Epithelial cell of esophagus (primary cell): ENCODE results near the gene DPPA3.
"Not testable (repeated sequence)": the region's sequence is repeated elsewhere in the genome, so short reads cannot be mapped to it uniquely, and the experiment has no call there.

ENCODE experiments used
- DNase-seq: peaks from one replicate; pipeline ENCODE4 v3.0.0; 2010; ENCODE audit warnings: low read depth
- H3K4me3 ChIP-seq: 2 replicates; pipeline ENCODE4 v1.5.1; 2011; ENCODE audit warnings: mild to moderate bottlenecking, low read length, control low read depth
- TF ChIP-seq, protein P1 (sequence below): IDR thresholded peaks from 2 replicates; pipeline ENCODE4 v1.5.1; 2011; ENCODE audit warnings: low read depth, mild to moderate bottlenecking, low read length, control low read depth, inconsistent platforms; ENCODE audit not compliant: insufficient read depth; ENCODE audit errors: missing control alignments

The DPPA3 gene

DNA sequence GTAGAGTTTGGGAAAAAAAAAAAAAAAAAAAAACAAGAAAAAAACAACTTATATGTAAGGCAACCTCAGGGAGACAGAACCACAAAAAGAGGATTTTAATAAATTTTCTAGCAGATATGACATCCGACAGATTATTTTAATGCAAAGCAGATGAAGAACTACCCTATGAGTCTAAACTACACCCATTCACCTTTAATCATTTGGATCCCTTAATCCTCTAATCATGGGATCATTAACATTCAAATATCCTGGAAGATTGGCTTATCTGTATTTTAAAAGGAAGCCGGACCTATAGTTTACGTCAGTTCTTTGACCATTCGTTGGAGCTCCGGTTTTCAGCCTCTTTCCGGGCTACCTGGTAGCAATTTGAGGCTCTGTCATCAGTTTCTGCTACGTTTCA lies at the start of gene DPPA3:
DPPA3 (plus strand) TSS at position 301 of the 400 bp plus-strand sequence. CDS start 138 bp downstream, outside the sequence.
- TF ChIP-seq, protein P1, sequence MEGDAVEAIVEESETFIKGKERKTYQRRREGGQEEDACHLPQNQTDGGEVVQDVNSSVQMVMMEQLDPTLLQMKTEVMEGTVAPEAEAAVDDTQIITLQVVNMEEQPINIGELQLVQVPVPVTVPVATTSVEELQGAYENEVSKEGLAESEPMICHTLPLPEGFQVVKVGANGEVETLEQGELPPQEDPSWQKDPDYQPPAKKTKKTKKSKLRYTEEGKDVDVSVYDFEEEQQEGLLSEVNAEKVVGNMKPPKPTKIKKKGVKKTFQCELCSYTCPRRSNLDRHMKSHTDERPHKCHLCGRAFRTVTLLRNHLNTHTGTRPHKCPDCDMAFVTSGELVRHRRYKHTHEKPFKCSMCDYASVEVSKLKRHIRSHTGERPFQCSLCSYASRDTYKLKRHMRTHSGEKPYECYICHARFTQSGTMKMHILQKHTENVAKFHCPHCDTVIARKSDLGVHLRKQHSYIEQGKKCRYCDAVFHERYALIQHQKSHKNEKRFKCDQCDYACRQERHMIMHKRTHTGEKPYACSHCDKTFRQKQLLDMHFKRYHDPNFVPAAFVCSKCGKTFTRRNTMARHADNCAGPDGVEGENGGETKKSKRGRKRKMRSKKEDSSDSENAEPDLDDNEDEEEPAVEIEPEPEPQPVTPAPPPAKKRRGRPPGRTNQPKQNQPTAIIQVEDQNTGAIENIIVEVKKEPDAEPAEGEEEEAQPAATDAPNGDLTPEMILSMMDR: no peak
- no peak within 1 kb of the TSS for H3K4me3 ChIP-seq
- DNase-seq: no peak

DNA sequence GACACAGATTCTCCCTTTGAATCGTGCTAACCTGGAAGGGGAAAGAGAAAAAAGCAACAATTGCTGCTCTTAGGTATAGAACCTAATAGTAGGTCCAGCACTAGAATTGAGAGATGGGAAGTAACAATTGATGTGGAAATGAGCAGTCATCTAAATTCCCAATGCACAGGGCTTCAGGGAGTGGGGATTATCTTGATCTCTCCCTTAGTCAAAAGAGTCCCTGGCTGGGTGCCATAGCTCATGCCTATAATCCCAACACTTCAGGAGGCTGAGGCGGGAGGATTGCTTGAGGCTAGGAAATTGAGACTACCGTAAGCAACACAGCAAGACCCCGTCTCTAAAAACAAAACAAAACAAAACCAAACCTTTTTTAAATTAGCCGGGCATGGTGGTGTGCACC lies 49.5 kb upstream of the DPPA3 start:
- TF ChIP-seq, protein P1: no peak
- no peak for DNase-seq
- no peak overlapping the region for H3K4me3 ChIP-seq

DNA sequence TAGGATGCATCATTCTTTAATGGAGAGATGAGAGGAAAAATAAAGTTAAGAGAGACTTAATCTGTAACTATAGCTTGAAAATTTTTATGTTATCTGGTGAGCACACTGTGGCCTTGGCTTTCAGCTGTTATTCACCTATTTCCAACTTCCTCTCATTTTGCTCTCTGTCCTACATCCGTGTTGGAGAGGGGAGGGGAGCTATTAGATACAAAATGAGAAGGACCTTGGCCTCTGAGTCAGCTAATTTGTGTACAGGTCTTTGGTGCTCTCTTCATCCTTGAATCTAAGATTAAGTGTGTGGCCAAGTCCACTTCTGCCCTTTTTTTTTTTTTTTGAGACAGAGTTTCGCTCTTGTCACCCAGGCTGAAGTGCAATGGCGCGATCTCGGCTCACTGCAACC lies 44.6 kb upstream of the DPPA3 start:
- TF ChIP-seq, protein P1: no peak
- DNase-seq: no peak
- no peak overlapping the region for H3K4me3 ChIP-seq

DNA sequence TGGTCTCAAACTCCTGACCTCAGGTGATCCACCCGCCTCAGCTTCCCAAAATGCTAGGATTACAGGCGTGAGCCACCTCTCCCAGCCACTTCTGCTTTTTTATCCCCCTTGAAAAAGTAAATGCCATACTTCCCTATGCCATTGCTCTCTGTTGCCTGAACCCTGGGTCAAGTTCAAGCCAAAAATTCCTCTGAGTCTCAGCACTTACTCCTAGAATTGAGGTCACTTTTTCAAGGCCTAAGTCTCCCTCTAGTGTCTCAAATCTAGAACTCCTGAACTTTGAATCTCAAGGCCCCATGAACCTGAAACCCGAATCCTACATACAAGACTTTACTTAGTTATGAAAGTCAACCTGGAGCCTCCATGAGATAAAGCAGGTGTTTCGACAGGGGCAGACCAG lies 44.1 kb upstream of the DPPA3 start:
- TF ChIP-seq, protein P1: no peak
- no peak overlapping the region for H3K4me3 ChIP-seq
- DNase-seq: no peak

DNA sequence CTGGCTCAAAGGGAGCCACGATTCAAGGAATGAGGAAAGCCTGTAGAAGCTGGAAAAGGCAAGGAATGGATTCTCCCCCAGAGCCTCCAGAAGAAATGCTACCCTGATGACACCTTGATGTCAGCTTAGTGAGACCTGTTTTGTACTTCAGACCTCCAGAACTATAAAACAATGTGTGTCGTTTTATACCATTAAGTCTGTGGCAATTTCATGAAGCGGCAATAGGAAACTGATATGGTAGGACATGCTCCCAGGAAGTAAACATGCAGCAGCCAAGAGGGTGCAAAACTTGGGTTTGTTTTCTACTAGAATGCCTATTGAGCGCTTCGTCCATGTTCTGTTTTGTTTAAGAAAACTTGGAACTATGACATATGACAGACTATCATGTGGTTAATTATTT lies 43.1 kb upstream of the DPPA3 start:
- TF ChIP-seq, protein P1: no peak
- no peak overlapping the region for H3K4me3 ChIP-seq

DNA sequence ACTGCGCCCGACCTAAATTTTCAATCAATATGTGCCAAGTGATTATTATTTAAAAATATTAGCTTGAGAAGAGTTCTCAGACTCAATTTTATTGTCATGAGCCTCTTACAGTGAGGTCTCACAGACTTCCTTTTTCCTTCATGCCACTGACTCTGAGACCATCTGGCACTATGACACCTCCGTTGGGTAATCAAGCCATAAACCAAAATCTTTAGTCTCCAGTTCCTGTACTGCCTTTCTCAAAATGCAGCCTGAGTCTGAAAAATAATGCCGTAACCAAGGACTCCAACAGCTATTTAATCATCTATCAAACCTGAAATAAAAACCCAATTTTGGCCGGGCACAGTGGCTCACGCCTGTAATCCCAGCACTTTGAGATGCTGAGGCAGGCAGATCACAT lies 35.8 kb upstream of the DPPA3 start:
- not testable (repeated sequence) for DNase-seq, H3K4me3 ChIP-seq

More for the DNA sequence above, 43.1 kb upstream of the DPPA3 start:
- DNase-seq: no peak

DNA sequence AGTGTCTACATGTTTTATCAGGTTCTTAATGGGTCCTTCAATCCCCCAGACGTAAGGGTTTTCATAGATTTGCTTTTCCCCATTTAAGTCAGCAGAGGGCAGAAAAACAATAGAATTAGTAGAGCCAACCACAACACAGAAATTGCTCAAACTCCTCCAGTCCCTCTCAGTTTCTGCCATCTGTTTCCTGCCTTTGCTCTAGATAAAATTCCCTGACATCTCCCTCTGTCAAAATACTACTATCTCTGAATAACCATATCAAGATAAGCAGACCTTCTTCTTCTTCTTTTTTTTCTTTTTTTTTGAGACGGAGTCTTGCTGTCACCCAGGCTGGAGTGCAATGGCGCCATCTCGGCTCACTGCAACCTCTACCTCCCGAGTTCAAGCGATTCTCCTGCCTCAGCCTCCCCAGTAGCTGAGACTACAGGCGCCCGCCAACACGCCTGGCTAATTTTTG lies 33.8 kb upstream of the DPPA3 start:
- TF ChIP-seq, protein P1: peak; percentile 13
- not testable (repeated sequence) for H3K4me3 ChIP-seq
- DNase-seq: peak; percentile 8

DNA sequence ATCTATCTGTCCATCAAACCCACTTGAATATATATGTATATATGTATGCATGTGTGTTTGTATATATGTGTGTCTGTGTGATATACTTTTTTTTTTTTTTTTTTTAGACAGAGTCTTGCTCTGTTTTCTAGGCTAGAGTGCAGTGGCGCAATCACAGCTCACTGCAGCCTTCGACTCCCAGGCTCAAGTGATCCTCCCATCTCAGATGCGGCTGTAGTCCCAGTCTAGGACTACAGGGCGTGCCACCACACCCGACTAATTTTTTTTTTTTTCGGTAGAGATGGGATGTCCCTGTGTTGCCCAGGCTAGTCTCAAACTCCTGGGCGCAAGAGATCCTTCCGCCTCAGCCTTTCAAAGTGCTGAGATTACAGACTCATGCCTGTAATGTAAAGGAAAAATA lies 32.5 kb upstream of the DPPA3 start:
- DNase-seq: no peak
- no peak overlapping the region for H3K4me3 ChIP-seq
- TF ChIP-seq, protein P1: no peak
